H1 (cell line): Measurements from ENCODE around the gene BICRAL. TPM values are rescaled to one million over a fixed set of nuclear protein-coding genes. Genes with fewer than 3 reads are reported as not detected.

ENCODE experiments used
- BCL11A ChIP-seq, 2 experiments: IDR thresholded peaks; one replicate each; pipeline ENCODE4 v1.6.1; 2011; ENCODE audit warnings: low read depth in 2 of 2, low read length in 2 of 2, mild to moderate bottlenecking in 2 of 2
- JUND ChIP-seq: IDR thresholded peaks from 2 replicates; pipeline ENCODE4 v1.6.1; 2011; ENCODE audit warnings: mild to moderate bottlenecking, improper control_type of control experiment, low read length
- POU5F1 ChIP-seq: IDR thresholded peaks from 2 replicates; pipeline ENCODE4 v1.6.1; 2011; ENCODE audit warnings: low read depth, mild to moderate bottlenecking, low read length, moderate library complexity
- TAF1 ChIP-seq: IDR thresholded peaks from 2 replicates; pipeline ENCODE4 v1.6.1; 2011; ENCODE audit warnings: mild to moderate bottlenecking, low read depth, low read length
- polyA plus RNA-seq, 7 experiments: library from polyadenylated mRNA; depleted of rRNA in 3 of 7; stranded (reverse) in 5 of 7; unstranded in 2 of 7; fragments of >200 nt in 5 of 7; fragments of 200-250 nt in 2 of 7; gene quantifications; 1 replicate in 5 of 7; 2 replicates in 1 of 7; 4 replicates in 1 of 7; pipeline versions ENCODE4 v1.2.1 to v1.2.3, GENCODE V29; 2011 to 2013; ENCODE audit warnings: missing spikeins in 2 of 7, mixed read lengths in 2 of 7
- total RNA-seq: library from RNA; stranded (reverse); fragmentation: NEBNext Ultra II Directional; extraction: Animal tissue kit (Norgen Biotek cat#: 25700); gene quantifications from 2 replicates; pipeline ENCODE4 v1.2.1, GENCODE V29; 2021
- TF ChIP-seq, protein P1 (sequence below), 3 experiments: IDR thresholded peaks; 1 replicate in 2 of 3; 2 replicates in 1 of 3; pipeline versions ENCODE4 v1.5.1 to v1.6.1; 2011; ENCODE audit warnings: low read length in 3 of 3, mild to moderate bottlenecking in 3 of 3, inconsistent platforms in 2 of 3, low read depth in 1 of 3, moderate library complexity in 1 of 3; ENCODE audit not compliant: insufficient read depth in 1 of 3; ENCODE audit errors: control extremely low read depth in 1 of 3
- TF ChIP-seq, protein P2 (sequence below): fragments of 300-600 bp; sonication (generic); IDR thresholded peaks from 2 replicates; pipeline ENCODE4 v1.7.1; 2012; ENCODE audit warnings: low read length, moderate library complexity, mild to moderate bottlenecking, inconsistent platforms; ENCODE audit not compliant: insufficient replicate concordance

BICRAL gene
- total and polyA plus RNA-seq, 2 of the 8 experiments (the other 6 are each of a cell fraction or from before 2014, with no cell fraction given) = 9.4 to 12.2 TPM

DNA sequence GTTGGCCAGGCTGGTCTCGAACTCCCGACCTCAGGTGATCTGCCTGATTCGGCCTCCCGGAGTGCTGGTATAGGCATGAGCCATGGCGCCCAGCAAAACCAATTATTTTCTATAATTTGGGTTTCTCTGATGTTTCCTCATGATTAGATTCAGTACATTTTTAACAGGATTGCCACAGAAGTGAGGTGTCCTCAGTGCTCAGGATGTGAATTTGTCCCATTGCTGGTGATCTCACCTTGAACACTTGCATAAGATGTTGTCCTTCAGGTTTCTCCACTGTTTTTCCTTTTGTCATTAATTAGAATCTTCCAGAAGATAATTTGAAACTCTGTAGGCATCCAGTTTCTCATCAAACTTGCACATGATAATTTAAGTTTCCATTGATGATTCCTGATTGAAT, 52.2 kb downstream of the BICRAL start (continued):
- TF ChIP-seq, protein P1, sequence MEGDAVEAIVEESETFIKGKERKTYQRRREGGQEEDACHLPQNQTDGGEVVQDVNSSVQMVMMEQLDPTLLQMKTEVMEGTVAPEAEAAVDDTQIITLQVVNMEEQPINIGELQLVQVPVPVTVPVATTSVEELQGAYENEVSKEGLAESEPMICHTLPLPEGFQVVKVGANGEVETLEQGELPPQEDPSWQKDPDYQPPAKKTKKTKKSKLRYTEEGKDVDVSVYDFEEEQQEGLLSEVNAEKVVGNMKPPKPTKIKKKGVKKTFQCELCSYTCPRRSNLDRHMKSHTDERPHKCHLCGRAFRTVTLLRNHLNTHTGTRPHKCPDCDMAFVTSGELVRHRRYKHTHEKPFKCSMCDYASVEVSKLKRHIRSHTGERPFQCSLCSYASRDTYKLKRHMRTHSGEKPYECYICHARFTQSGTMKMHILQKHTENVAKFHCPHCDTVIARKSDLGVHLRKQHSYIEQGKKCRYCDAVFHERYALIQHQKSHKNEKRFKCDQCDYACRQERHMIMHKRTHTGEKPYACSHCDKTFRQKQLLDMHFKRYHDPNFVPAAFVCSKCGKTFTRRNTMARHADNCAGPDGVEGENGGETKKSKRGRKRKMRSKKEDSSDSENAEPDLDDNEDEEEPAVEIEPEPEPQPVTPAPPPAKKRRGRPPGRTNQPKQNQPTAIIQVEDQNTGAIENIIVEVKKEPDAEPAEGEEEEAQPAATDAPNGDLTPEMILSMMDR (IDR thresholded peaks at IDR 0.05; ENCODE audit: control extremely low read depth in 1 of 3, insufficient read depth in 1 of 3, low read depth in 1 of 3, low read length in 3 of 3) = no peak
- no peak for TF ChIP-seq TAF1
- TF ChIP-seq, protein P2, sequence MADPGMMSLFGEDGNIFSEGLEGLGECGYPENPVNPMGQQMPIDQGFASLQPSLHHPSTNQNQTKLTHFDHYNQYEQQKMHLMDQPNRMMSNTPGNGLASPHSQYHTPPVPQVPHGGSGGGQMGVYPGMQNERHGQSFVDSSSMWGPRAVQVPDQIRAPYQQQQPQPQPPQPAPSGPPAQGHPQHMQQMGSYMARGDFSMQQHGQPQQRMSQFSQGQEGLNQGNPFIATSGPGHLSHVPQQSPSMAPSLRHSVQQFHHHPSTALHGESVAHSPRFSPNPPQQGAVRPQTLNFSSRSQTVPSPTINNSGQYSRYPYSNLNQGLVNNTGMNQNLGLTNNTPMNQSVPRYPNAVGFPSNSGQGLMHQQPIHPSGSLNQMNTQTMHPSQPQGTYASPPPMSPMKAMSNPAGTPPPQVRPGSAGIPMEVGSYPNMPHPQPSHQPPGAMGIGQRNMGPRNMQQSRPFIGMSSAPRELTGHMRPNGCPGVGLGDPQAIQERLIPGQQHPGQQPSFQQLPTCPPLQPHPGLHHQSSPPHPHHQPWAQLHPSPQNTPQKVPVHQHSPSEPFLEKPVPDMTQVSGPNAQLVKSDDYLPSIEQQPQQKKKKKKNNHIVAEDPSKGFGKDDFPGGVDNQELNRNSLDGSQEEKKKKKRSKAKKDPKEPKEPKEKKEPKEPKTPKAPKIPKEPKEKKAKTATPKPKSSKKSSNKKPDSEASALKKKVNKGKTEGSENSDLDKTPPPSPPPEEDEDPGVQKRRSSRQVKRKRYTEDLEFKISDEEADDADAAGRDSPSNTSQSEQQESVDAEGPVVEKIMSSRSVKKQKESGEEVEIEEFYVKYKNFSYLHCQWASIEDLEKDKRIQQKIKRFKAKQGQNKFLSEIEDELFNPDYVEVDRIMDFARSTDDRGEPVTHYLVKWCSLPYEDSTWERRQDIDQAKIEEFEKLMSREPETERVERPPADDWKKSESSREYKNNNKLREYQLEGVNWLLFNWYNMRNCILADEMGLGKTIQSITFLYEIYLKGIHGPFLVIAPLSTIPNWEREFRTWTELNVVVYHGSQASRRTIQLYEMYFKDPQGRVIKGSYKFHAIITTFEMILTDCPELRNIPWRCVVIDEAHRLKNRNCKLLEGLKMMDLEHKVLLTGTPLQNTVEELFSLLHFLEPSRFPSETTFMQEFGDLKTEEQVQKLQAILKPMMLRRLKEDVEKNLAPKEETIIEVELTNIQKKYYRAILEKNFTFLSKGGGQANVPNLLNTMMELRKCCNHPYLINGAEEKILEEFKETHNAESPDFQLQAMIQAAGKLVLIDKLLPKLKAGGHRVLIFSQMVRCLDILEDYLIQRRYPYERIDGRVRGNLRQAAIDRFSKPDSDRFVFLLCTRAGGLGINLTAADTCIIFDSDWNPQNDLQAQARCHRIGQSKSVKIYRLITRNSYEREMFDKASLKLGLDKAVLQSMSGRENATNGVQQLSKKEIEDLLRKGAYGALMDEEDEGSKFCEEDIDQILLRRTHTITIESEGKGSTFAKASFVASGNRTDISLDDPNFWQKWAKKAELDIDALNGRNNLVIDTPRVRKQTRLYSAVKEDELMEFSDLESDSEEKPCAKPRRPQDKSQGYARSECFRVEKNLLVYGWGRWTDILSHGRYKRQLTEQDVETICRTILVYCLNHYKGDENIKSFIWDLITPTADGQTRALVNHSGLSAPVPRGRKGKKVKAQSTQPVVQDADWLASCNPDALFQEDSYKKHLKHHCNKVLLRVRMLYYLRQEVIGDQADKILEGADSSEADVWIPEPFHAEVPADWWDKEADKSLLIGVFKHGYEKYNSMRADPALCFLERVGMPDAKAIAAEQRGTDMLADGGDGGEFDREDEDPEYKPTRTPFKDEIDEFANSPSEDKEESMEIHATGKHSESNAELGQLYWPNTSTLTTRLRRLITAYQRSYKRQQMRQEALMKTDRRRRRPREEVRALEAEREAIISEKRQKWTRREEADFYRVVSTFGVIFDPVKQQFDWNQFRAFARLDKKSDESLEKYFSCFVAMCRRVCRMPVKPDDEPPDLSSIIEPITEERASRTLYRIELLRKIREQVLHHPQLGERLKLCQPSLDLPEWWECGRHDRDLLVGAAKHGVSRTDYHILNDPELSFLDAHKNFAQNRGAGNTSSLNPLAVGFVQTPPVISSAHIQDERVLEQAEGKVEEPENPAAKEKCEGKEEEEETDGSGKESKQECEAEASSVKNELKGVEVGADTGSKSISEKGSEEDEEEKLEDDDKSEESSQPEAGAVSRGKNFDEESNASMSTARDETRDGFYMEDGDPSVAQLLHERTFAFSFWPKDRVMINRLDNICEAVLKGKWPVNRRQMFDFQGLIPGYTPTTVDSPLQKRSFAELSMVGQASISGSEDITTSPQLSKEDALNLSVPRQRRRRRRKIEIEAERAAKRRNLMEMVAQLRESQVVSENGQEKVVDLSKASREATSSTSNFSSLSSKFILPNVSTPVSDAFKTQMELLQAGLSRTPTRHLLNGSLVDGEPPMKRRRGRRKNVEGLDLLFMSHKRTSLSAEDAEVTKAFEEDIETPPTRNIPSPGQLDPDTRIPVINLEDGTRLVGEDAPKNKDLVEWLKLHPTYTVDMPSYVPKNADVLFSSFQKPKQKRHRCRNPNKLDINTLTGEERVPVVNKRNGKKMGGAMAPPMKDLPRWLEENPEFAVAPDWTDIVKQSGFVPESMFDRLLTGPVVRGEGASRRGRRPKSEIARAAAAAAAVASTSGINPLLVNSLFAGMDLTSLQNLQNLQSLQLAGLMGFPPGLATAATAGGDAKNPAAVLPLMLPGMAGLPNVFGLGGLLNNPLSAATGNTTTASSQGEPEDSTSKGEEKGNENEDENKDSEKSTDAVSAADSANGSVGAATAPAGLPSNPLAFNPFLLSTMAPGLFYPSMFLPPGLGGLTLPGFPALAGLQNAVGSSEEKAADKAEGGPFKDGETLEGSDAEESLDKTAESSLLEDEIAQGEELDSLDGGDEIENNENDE = no peak
- no peak for TF ChIP-seq JUND
- no peak for TF ChIP-seq POU5F1
- no peak for TF ChIP-seq BCL11A (IDR thresholded peaks at IDR 0.05; ENCODE audit: low read depth in 2 of 2, low read length in 2 of 2)
